SK-N-SH (cell line): ENCODE results near the gene ANKRD39. TPM values are rescaled to one million over a fixed set of nuclear protein-coding genes. Genes with fewer than 3 reads are reported as not detected.
A peak's percentile ranks its signal among the peaks of the same experiment; 100 is the strongest.

Experiments
- CTCF ChIA-PET: fragments of 300-600, 350-600 bp; formaldehyde crosslinking; extraction: SDS; loops from one replicate; lab custom pipeline; 2021; lab: Yijun Ruan, JAX
- POLR2A ChIA-PET: fragments of 350-600 bp; sonication (Branson Sonifier 250); formaldehyde crosslinking; extraction: SDS; loops from one replicate; lab custom pipeline; 2020; ENCODE audit warnings: antibody characterized with exemption, inconsistent platforms; lab: Yijun Ruan, JAX
- DNase-seq: peaks from one replicate; pipeline ENCODE4 v3.0.0; 2012
- H2AFZ ChIP-seq: fragments of 200-600 bp; sonication (generic); 2 replicates; pipeline ENCODE4 v1.8.1; 2016; ENCODE audit warnings: antibody characterized with exemption, mild to moderate bottlenecking, low read depth
- H3F3A ChIP-seq: fragments of 200-600 bp; sonication (generic); replicated peaks from 2 replicates; pipeline ENCODE3; 2016; ENCODE audit warnings: antibody characterized with exemption, mild to moderate bottlenecking; ENCODE audit not compliant: insufficient read depth
- H3K27ac ChIP-seq, 2 experiments: fragments of 200-500 bp in 1 of 2; fragments of 200-600 bp in 1 of 2; sonication (Bioruptor generic) in 1 of 2; sonication (generic), shearing (Covaris generic) in 1 of 2; 2 replicates each; pipeline versions ENCODE4 v1.5.1 to v1.6.1; 2014 to 2016; ENCODE audit warnings: low read depth in 2 of 2, inconsistent platforms in 1 of 2, low read length in 1 of 2, mild to moderate bottlenecking in 1 of 2, mixed read lengths in 1 of 2
- H3K27me3 ChIP-seq: fragments of 200-600 bp; sonication (generic), shearing (Covaris generic); 2 replicates; pipeline ENCODE4 v1.6.1; 2016; ENCODE audit warnings: mixed run types; ENCODE audit not compliant: insufficient read depth
- H3K36me3 ChIP-seq, 2 experiments: fragments of 200-500 bp in 1 of 2; fragments of 200-600 bp in 1 of 2; sonication (Bioruptor generic) in 1 of 2; sonication (generic) in 1 of 2; replicated peaks in 1 of 2; 2 replicates each; pipeline versions ENCODE3 to v1.5.1; 2014 to 2016; ENCODE audit warnings: low read length in 1 of 2, mild to moderate bottlenecking in 1 of 2; ENCODE audit not compliant: insufficient read depth in 2 of 2, control insufficient read depth in 1 of 2
- H3K4me1 ChIP-seq, 2 experiments: fragments of 200-500 bp in 1 of 2; fragments of 200-600 bp in 1 of 2; sonication (Bioruptor generic) in 1 of 2; sonication (generic), shearing (Covaris generic) in 1 of 2; 2 replicates each; pipeline versions ENCODE4 v1.5.1 to v1.6.1; 2014 to 2016; ENCODE audit warnings: low read depth in 1 of 2, low read length in 1 of 2, mixed run types in 1 of 2; ENCODE audit not compliant: insufficient read depth in 2 of 2, control insufficient read depth in 1 of 2
- H3K4me2 ChIP-seq: fragments of 200-600 bp; sonication (generic), shearing (Covaris generic); 2 replicates; pipeline ENCODE4 v1.6.1; 2017; ENCODE audit warnings: mixed run types
- H3K4me3 ChIP-seq, 2 experiments: fragments of 200-500 bp in 1 of 2; fragments of 200-600 bp in 1 of 2; sonication (Bioruptor generic) in 1 of 2; sonication (generic), shearing (Covaris generic) in 1 of 2; 2 replicates each; pipeline versions ENCODE4 v1.5.1 to v1.8.1; 2014 to 2016; ENCODE audit warnings: low read depth in 2 of 2, inconsistent platforms in 1 of 2, low read length in 1 of 2, mild to moderate bottlenecking in 1 of 2, mixed read lengths in 1 of 2, moderate library complexity in 1 of 2
- H3K79me2 ChIP-seq: fragments of 200-600 bp; sonication (generic); 2 replicates; pipeline ENCODE4 v1.8.1; 2017; ENCODE audit warnings: mild to moderate bottlenecking; ENCODE audit not compliant: insufficient read depth
- H3K9ac ChIP-seq: fragments of 200-600 bp; sonication (generic); 2 replicates; pipeline ENCODE4 v1.6.1; 2017; ENCODE audit warnings: mixed run types
- H3K9me2 ChIP-seq: fragments of 200-600 bp; sonication (generic); 2 replicates; pipeline ENCODE4 v1.6.1; 2017; ENCODE audit warnings: mixed run types
- H3K9me3 ChIP-seq: fragments of 200-600 bp; sonication (generic); 2 replicates; pipeline ENCODE4 v1.6.1; 2017; ENCODE audit warnings: mixed run types, mild to moderate bottlenecking, moderate library complexity
- H4K20me1 ChIP-seq: fragments of 200-600 bp; sonication (generic); 2 replicates; pipeline ENCODE4 v1.6.1; 2017; ENCODE audit warnings: mild to moderate bottlenecking, mixed run types; ENCODE audit not compliant: insufficient read depth
- EP300 ChIP-seq, 2 experiments: IDR thresholded peaks; 2 replicates each; pipeline versions ENCODE4 v1.4.0 to v1.6.1; 2012; ENCODE audit warnings: borderline replicate concordance in 1 of 2, low read depth in 1 of 2, low read length in 1 of 2
- EZH2phosphoT487 ChIP-seq: fragments of 200-600 bp; sonication (generic); IDR thresholded peaks from 2 replicates; pipeline ENCODE4 v1.6.1; 2017; ENCODE audit warnings: low read depth, mixed run types, mild to moderate bottlenecking, antibody characterized with exemption, moderate library complexity, borderline replicate concordance
- GABPA ChIP-seq: IDR thresholded peaks from 2 replicates; pipeline ENCODE4 v1.4.0; 2012; ENCODE audit warnings: low read depth, mild to moderate bottlenecking
- IRF3 ChIP-seq: fragments of 150-350 bp; IDR thresholded peaks from 2 replicates; pipeline ENCODE4 v1.6.1; 2016; ENCODE audit warnings: mild to moderate bottlenecking, low read depth, low read length
- JUND ChIP-seq: IDR thresholded peaks from 2 replicates; pipeline ENCODE4 v1.4.0; 2012
- MEF2A ChIP-seq: IDR thresholded peaks from 2 replicates; pipeline ENCODE4 v1.4.0; 2012; ENCODE audit warnings: low read depth, borderline replicate concordance
- NFIC ChIP-seq: IDR thresholded peaks from 2 replicates; pipeline ENCODE4 v1.4.0; 2012; ENCODE audit warnings: borderline replicate concordance
- POLR2AphosphoS5 ChIP-seq: IDR thresholded peaks from 2 replicates; pipeline ENCODE4 v1.6.1; 2012; ENCODE audit warnings: low read depth, low read length
- RAD21 ChIP-seq: IDR thresholded peaks from 2 replicates; pipeline ENCODE4 v1.6.1; 2012; ENCODE audit warnings: mild to moderate bottlenecking, low read length
- REST ChIP-seq: IDR thresholded peaks from 2 replicates; pipeline ENCODE4 v1.6.1; 2012; ENCODE audit warnings: mild to moderate bottlenecking, low read depth, low read length, moderate library complexity
- TAF1 ChIP-seq: IDR thresholded peaks from 2 replicates; pipeline ENCODE4 v1.6.1; 2012; ENCODE audit warnings: low read depth, mild to moderate bottlenecking, low read length, moderate library complexity, borderline replicate concordance
- TEAD4 ChIP-seq: IDR thresholded peaks from 2 replicates; pipeline ENCODE4 v1.4.0; 2012; ENCODE audit warnings: mild to moderate bottlenecking, borderline replicate concordance; ENCODE audit not compliant: insufficient read depth
- YY1 ChIP-seq: IDR thresholded peaks from 2 replicates; pipeline ENCODE4 v1.4.0; 2012; ENCODE audit warnings: low read depth, mild to moderate bottlenecking
- WGBS: methylation state at CpG from one replicate; pipeline ENCODE4 v1.1.6; 2017; ENCODE audit warnings: low lambda C conversion rate; 5-methylcytosine and 5-hydroxymethylcytosine counted together
- polyA plus RNA-seq, 3 experiments: library from polyadenylated mRNA; depleted of rRNA; stranded (reverse); fragments of >200 nt; gene quantifications; 2 replicates each; pipeline ENCODE4 v1.2.3, GENCODE V29; 2012

Gene ANKRD39
- polyA plus RNA-seq, 1 of the 3 experiments (the other 2 are of a cell fraction), result 11.8 TPM

GRCh38 chr2:96859681-96860064 lies 1.9 kb upstream of the ANKRD39 start:
- H3K9ac ChIP-seq, result no peak overlapping the region
- ChIA-PET CTCF (interaction anchor here (0.7 to 8.1 kb wide), 3 partner anchors 8 to 93 kb away, joined by 3 to 332 read pairs (median 59); partner anchors contain the start of gene SEMA4C), POLR2A (no interaction called here)
- peaks cover 4 to 39% of the 10 kb centered on the region in 2 experiments for H3K36me3 ChIP-seq
- peaks cover 0 to 18% of the 10 kb centered on the region in 2 experiments; a peak in 1 of 4 replicates for H3K4me1 ChIP-seq
- no peak overlapping the region for H3K4me2 ChIP-seq
- no peaks in the 10 kb centered on the region for H3K27me3 ChIP-seq
- WGBS, result 64% methylated on average over 4 of the region's 4 CpGs
- H3K27ac ChIP-seq, result no peak overlapping the region; a peak in 1 of 4 replicates
- H3K9me2 ChIP-seq, result no peaks in the 10 kb centered on the region
- no peak overlapping the region for H2AFZ ChIP-seq
- TF ChIP-seq TAF1 (no peak), NFIC (no peak), IRF3 (no peak), JUND (no peak), REST (no peak), EZH2phosphoT487 (no peak), TEAD4 (no peak), GABPA (no peak), YY1 (no peak), MEF2A (no peak), RAD21 (no peak), POLR2AphosphoS5 (no peak; the same call in 1 of the 2 replicates)
- peaks cover 17% of the 10 kb centered on the region for H3F3A ChIP-seq
- peaks cover 3% of the 10 kb centered on the region; the same call in 1 of the 2 replicates for H4K20me1 ChIP-seq
- no peaks in the 10 kb centered on the region for H3K9me3 ChIP-seq
- DNase-seq, result no peak
- peaks cover 29% of the 10 kb centered on the region for H3K79me2 ChIP-seq
- no peak overlapping the region for H3K4me3 ChIP-seq

- no peak overlapping the region for H3K9ac ChIP-seq
Measured at GRCh38 chr2:96859099-96859649, 1.4 kb upstream of the ANKRD39 start.

More at GRCh38 chr2:96859099-96859649, 1.4 kb upstream of the ANKRD39 start:
- H3K79me2 ChIP-seq, result peaks cover 32% of the 10 kb centered on the region
- CTCF ChIA-PET, result interaction anchor here (0.7 to 8.1 kb wide), 12 partner anchors 9 to 117 kb away, joined by 3 to 332 read pairs (median 8); partner anchors contain the start of gene SEMA4C
- H3K4me3 ChIP-seq, result no peak overlapping the region
- H3K9me2 ChIP-seq, result no peaks in the 10 kb centered on the region
- H3K27ac ChIP-seq, result no peak overlapping the region; a peak in 1 of 4 replicates
- H4K20me1 ChIP-seq, result no peaks in the 10 kb centered on the region
- no peak for TF ChIP-seq RAD21
- no peak for TF ChIP-seq YY1
- no peak for TF ChIP-seq EP300 (IDR thresholded peaks at IDR 0.05; ENCODE audit: borderline replicate concordance in 1 of 2, low read depth in 1 of 2, low read length in 1 of 2)
- TF ChIP-seq NFIC, result 0 out of 2 replicates have a peak, but pooled peaks have one; percentile 17
- peak; percentile 20; the same call in 1 of the 2 replicates for TF ChIP-seq POLR2AphosphoS5
- no peak for DNase-seq
- POLR2A ChIA-PET, result no interaction called here
- H2AFZ ChIP-seq, result no peak overlapping the region
- H3K4me1 ChIP-seq, result peaks cover 0 to 18% of the 10 kb centered on the region in 2 experiments; a peak in 1 of 4 replicates
- no peaks in the 10 kb centered on the region for H3K9me3 ChIP-seq
- no peaks in the 10 kb centered on the region for H3K27me3 ChIP-seq
- H3K4me2 ChIP-seq, result peak overlapping the region; percentile 93; the same call in 1 of the 2 replicates
- peaks cover 17% of the 10 kb centered on the region for H3F3A ChIP-seq
- 94% methylated on average over 11 of the region's 11 CpGs for WGBS
- H3K36me3 ChIP-seq, result peaks cover 0 to 34% of the 10 kb centered on the region in 2 experiments
